SK-MEL-5 (cell line): ENCODE measurements around the gene TENM4. TPM values are rescaled to one million over a fixed set of nuclear protein-coding genes. Genes with fewer than 3 reads are reported as not detected.

Experiments
- DNase-seq: peaks from one replicate; pipeline ENCODE4 v3.0.0-alpha.2; 2016; ENCODE audit warnings: low read depth, low spot score
- in situ Hi-C: cut with HindIII; loops from 2 replicates; pipeline ENCODE4 v1.10.0; 2016; ENCODE audit warnings: low sequenced_read_pairs, high pct_unique_total_duplicates, low pct_unique_long_range_greater_than_20kb
- total RNA-seq: library from RNA; depleted of rRNA; stranded (reverse); fragments of >200 nt; shearing (Covaris generic); gene quantifications from 2 replicates; pipeline ENCODE4 v1.2.3, GENCODE V29; 2014

The TENM4 gene
- total RNA-seq, 1 experiment from 2014 or later = 0.08 TPM

DNA sequence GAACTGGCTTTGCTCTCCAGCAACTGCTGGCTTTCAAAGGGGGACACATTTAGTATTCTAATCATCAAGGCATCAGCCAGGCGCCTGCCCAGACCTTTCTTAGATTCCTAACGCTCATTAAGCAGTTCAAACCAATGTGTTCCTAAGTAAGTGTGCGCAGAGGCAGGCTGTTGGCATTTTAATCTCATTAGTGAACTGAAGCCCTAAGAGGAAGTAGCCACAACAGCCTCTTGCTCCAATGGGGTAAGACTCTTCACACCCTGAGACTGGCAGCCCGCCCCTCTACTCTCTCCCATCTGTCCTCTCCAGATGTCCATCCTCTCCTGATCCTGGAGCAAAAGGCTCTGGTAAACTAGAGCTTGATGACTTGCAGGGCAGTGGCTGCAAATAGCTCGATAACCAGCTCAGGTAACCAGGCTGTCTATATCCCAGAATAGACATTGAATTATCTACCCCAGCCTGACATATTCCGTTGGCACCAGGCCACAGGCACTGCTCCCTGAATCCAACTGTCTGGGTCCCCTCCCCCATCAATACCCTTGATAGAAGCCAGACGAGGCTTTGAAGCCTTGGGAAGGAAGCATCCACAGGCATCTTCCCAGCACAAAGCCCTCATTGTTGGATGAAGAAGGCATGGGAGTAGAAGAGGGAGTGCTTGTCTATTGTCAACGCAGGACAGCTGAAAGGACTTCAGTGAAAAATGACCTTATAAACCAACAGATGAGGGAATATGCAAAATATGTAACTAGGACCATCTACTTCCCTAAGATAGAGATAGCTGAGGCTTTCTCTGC is 321.1 kb downstream of the TENM4 start:
- in situ Hi-C loops = no loop called here
- peak; percentile 98 for DNase-seq

DNA sequence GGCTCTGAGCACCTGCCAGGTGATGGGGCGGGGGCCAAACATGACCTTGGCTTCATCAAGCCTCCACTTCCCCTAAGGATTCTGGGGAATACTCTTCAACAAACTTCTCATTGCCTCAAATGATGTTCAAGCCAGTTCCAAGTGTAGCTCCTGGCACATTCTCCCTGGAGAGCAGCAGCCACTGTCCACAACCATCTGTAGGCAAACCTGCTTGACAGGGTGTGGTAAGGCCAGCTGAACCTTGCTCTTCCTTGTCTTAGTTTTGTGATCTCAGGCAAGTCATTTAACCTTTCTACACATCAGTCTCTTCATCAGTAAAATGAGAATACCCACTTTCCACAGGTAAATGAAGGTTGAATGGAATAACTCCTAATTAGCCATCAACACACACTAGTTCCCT is 323.3 kb downstream of the TENM4 start:
- no peak for DNase-seq
- in situ Hi-C loops = no loop called here

GRCh38 chr11:79116600-79116999 is 324.2 kb downstream of the TENM4 start:
- in situ Hi-C loops = no loop called here
- DNase-seq = no peak

DNA sequence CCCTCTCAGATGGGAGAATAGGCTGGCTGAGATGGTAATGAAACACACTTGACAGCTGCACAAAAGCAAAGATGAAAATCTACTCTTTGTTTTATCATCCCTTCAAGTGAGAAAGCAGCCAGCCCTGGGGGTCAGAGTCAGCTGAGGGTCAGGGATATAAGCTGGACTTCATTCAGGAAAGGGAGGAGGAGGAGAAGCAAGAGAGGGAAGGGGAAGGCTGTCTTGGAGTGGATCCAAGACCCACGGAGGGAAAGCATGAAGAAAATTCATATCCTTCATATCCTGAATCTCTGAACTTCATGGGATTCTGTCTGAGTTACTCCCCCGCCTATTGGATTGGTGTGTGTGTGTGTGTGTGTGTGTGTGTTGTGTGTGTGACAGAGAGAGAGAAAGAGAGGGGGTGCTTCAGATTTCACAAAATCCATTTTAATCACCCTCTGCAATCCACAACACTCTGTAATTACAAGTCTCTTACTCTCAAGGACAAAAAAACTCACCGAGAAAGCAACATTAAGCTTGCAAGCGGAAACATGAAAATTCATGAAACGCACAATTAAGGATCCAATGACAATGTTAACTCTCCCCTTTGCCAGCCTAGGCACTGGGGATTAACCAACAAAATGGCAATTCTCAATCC is 327.7 kb downstream of the TENM4 start:
- in situ Hi-C loops = no loop called here
- no peak for DNase-seq

DNA sequence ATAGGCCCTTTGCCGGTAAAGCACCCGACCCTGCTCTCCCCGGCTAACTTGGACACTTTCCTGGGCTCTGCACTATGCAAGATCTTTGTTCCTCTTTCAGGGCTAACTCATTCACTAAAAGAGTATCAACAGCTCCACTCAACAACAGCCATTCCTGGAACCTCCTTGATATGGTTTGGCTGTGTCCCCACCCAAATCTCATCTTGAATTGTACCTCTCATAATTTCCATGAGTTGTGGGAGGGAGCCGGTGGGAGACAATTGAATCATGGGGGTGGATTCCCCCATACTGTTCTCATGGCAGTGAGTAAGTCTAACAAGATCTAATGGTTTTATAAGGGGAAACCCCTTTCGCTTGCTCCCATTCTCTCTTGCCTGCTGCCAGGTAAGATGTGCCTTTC is 330.0 kb downstream of the TENM4 start:
- DNase-seq = no peak
- in situ Hi-C loops = no loop called here

DNA sequence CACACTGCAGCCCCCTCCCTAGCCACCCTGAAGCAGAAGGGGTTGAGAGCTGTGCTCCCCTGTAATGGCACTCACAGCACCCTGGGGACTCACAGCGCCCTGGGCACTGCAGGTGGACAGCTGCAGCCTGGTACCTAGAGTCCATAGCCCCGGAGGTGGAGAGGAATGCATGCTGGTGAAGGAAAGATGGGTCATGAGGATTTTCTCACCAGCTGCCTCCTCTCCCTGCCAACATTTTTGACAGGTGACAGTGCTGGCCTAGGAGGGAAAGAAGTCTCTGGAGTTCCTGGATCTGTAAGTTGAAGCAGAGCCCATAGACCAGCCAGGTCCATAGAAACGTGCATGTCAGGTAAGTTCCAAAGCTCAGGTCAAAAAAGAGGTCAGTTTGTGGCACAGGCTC is 330.5 kb downstream of the TENM4 start:
- in situ Hi-C loops = no loop called here
- no peak for DNase-seq

- in situ Hi-C loops = no loop called here
These were observed 332.0 kb downstream of the TENM4 start for GRCh38 chr11:79108851-79109250.

GRCh38 chr11:79102840-79103239 is 338.0 kb downstream of the TENM4 start:
- DNase-seq = no peak
- in situ Hi-C loops = no loop called here

More at GRCh38 chr11:79108851-79109250, 332.0 kb downstream of the TENM4 start:
- DNase-seq = no peak

- in situ Hi-C loops = no loop called here
These were observed 339.2 kb downstream of the TENM4 start for GRCh38 chr11:79101656-79102055.

DNA sequence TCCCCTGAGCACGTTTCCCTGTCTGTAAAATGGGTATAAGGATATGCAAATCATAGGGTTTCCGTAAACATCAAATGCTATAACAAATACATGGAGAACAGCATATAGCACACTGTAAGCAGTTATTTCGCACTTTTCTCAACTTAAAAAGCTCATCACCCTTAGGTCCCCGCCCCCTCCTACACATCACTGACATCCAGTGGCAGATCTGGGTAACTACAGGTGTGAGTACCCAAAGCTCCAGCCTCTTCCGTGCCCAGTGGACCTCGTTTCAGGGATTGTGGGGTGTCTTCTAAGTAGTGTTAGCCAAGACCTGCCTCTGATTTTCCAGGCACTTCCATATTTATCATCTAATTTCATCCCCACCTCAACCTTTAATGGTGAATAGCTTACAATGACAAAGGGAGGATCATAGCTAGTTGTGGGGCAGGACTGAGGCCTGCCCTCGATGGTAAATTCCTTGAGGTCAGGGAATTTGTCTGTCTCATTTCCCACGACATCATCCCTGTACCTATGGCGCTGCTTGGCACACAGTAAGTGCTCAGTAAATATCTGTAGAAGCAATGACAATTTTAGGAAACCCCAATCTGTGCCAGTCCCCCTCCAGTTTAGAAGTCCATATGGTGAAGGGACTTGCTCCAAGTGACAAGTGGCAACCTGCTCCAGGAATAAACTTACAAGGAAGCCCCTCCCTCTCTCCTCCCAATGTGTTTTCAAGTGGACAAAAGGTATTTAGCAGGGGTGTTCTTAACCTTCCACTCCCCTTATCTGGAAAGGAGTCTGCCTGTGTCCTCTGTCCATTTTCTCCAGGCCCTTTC is 340.5 kb downstream of the TENM4 start:
- DNase-seq = peak; percentile 64
- in situ Hi-C loops = no loop called here

More at GRCh38 chr11:79101656-79102055, 339.2 kb downstream of the TENM4 start:
- DNase-seq = no peak

DNA sequence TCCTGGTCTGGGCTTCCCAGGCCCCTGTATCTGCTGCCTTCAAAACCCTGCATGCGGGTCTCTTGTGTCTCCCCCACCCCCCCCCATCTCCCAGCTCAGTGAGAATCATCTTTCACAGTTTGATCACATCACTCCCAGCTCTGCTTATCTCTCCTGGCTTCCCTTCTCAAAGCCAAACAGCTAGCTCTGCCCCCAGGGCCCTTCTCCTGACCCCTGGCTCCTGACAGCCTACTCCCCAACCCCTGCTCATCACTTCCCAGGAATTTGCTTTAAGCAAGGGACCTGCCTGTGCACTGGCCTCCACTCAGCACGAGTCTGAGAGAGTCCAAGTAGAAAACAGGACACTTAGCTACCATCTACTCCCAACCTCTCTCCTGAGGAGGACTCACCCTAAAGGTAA is 342.7 kb downstream of the TENM4 start:
- in situ Hi-C loops = no loop called here

DNA sequence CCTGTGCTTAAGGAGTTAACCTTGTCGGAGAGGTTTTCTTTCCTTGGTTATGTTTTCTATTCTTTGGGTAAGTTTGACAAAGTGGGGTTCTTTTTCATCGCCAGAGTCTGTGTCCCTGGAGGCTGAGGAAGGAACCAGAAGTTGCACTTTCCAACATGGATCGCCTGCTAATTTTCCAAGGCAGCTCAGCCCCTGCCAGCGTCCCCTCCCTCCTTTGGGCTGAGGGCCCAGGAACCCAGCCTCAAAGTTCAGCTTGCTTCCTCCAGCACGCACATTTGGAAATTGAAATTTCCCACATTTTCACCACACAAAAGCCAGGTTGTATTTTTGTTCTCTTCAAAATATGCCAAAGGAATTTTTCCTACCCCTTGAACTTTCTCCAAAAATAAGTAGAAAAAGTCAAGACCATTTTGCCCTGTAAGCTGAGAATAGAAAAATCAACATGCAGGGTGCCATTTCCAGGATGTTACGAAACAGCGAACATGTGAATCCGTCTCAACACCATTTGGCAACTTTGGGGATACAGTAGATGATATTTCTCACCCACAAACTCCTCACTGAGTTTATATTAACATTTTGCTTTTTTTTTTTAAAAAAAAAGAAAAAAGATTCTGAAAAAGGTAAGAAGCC is 343.5 kb downstream of the TENM4 start:
- in situ Hi-C loops = no loop called here

More for the DNA sequence above, 342.7 kb downstream of the TENM4 start:
- DNase-seq = no peak

DNA sequence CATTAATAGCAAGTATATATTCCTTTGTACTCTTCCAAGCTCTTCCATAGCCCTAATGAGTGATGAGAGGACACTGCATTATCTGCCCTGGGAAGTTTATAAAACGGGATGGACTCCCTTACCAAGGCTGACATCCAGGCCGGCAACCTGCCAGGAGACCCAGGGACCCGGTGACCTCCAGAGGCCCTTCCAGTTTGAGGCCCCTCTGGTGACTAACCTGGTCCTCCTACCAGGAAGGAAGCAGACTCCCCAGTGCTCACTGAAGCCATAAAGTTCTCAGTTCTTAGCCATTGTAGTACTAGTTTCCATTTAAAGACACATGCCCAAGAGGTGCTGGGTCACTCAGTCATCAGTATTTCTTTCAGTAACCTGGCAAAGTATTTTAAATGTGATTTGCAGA is 345.4 kb downstream of the TENM4 start:
- no peak for DNase-seq
- in situ Hi-C loops = no loop called here

More for the DNA sequence above, 343.5 kb downstream of the TENM4 start:
- DNase-seq = no peak

- in situ Hi-C loops = no loop called here
- no peak for DNase-seq
These were observed 346.2 kb downstream of the TENM4 start for GRCh38 chr11:79094616-79095015.

DNA sequence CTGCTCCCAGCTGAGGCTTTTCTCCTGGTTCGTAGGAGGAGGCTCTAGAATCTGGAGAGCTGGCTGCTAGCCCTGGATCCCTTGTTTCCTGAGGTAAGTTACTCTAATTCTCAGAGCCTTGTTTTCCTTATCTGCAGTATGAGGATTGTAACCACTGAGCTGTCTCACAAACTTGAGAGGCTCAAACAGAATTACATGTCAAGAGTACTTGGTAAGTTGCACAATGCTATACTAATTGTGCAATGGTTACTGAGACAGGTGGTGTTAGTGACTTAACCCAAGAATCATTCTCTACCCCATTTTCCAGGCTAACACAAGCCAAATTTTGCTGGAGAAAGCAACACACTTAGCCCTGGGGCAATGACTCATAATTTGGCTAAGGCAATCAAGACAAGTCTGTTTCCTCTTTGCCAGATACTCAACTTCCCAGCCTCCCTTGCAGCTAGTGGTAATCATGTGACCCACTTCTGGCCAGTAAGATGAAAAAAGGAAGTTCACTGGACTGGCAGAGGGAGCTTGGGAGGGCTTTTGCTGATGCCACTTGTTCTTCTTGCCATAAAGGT is 348.0 kb downstream of the TENM4 start:
- in situ Hi-C loops = no loop called here
- peak; percentile 35 for DNase-seq

- no peak for DNase-seq
- in situ Hi-C loops = no loop called here
These were observed 350.6 kb downstream of the TENM4 start for GRCh38 chr11:79090191-79090705.

DNA sequence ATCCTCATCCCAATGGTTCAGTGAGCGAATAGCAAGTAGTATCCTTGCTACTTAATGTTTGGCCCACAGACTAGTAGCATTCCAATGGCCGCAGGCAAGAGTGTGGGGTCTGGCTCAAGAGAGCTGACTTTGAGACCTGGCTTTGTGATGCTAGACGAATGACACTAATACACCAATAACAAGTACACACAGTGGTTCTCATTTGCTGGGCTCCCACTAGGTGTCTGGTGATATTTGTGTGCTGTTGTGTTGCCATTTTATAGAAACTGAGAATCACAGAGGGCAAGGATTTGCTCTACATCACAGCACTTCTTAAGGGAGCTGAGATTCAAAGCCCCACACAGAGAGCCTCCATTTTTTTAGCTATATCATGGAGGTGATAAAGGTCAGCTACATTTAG is 351.2 kb downstream of the TENM4 start:
- in situ Hi-C loops = no loop called here

More for the DNA sequence above, 351.2 kb downstream of the TENM4 start:
- no peak for DNase-seq
